Measurements from ENCODE around the gene PER1.
A peak's percentile ranks its signal among the peaks of the same experiment; 100 is the strongest.

GRCh38 chr17:8192070-8192815 lies 40.0 kb upstream of the PER1 start:
- TF ChIP-seq POLR2AphosphoS5 (IDR thresholded peaks at IDR 0.05; ENCODE audit: borderline replicate concordance, low read depth, low read length) (peak; percentile 77), EZH2 (IDR thresholded peaks at IDR 0.05) (no peak)

All from SK-N-MC (cell line).